HuH-7 (cell line): ENCODE results near the gene CMBL.
"Not testable (repeated sequence)": the region's sequence is repeated elsewhere in the genome, so short reads cannot be mapped to it uniquely, and the experiment has no call there.

Experiments used
- DNase-seq: peaks from one replicate; pipeline ENCODE4 v3.0.0; 2011; ENCODE audit warnings: low spot score

Gene CMBL

DNA sequence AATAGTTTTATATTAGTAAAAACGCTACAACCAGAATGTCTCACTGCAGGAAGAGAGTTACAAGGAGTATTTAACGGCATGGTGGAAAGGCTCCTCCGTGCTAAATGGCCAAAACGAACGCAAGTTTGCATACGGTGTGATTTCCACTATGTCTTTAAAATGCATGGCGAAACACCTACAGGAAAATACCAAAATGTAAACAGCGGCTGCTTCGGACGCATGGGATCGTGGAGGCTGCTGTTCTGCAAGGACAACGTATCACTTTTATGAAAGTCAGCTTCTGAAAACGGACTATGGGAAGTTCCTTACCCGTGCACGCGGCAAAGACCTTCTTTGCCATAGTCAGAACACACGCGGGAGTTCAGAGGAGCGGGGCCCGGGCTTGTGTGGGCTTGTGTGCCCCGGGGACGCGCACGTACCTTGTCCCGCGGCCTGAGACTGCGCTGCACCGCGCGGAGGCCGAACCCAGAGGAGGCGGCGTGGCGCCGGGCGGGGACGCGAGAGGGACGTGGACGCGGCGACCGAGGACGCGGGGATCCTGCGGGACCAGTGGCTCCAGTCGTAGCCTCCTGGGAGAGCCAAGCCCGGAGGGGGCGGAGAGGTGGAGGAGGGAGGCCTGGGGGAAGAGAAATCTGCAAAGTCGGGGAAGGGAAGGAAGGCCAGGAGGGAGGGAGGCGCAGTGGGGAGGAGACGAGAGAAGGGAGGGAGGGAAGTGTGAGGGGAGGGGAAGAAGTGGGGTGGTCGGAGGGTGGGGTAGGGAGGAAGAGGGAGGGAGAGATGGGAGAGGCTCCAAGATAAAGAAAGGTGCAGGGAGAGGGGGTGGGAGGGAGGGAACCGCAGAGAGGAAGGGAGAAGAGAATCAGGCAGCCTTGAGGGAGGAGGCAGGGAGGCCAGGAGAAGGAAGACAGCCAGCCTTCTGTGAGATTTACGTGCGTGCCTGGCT lies at the start of gene CMBL:
Gene CMBL (minus strand): TSS at position 697 of the 943 bp plus-strand sequence. CDS start 17,140 bp downstream, outside the sequence.
- peak; percentile 40 for DNase-seq

DNA sequence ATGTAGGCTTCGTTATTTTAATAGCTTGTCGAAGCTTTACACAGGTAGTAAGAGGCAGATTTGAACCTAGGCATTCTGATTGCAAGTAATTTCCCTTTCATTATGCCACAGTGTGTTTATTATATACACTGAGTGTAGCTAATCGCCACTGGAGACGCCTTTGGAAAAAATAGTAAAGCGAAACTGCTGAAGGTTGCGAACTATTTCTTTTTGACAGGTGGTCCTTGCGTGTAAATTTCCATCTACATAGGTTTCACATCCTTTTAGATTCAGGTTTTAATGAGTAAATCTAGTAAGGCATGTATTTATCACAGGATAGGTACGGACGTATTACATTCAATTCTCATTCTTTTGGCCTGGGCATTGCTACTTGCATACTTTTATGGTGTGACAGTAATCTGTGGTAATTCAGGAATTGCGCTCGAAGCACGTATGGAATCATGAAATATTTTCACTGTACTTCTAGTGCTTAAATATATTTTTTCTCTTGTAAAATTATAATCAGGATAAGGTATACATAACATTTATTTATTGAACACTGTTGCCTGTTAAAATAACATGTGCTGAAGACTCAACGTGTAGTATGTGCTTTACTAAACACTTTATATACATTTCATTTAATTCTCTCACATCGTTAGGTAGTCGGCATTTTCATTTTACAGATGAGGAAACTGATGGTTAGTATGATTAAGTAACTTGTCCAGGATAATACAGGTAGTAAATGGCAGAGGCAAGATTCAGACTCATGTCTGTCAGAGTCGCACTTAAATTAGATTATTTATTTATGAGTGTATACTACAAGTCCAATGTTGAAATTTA lies 47.6 kb upstream of the CMBL start:
- DNase-seq = no peak

DNA sequence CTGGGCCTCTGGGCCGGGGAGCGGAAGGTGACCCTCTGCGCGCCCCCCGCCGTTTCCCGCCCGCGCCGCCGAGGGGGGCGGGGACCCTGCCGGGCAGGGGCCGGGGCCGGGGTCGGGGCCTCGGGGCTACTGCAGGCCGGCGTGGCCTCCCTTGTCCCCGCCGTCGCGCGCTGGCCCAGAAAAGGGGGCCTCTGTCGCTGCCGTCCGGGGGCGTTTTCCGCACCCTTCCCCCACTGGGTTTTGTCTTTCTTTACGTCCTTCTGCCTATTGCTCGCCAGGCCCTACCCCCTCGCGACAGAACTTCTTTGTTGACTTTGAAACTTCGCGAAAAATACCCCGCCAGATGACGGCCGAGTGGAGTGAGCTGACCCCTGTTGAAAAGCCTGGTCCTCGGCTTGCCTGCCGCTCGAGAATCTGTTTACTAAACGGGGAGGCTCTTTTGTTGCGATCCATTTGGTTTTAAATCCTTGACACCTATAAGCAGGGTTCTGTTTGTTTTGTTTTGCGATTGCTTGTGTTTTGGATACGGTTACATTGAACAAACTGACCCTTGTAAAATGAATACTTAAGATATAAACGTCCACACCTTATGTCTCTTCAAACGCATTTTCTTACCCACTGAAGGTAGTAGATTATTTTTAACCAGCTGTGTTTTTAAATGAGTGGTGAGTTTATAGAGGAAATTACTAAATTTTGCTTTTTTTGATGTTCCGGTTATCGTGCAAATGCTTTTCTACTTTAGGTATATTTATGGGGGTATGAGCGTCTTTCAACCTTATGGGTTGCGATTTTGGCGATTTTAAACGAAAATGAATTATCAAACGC lies 46.6 kb upstream of the CMBL start:
- peak; percentile 29 for DNase-seq

DNA sequence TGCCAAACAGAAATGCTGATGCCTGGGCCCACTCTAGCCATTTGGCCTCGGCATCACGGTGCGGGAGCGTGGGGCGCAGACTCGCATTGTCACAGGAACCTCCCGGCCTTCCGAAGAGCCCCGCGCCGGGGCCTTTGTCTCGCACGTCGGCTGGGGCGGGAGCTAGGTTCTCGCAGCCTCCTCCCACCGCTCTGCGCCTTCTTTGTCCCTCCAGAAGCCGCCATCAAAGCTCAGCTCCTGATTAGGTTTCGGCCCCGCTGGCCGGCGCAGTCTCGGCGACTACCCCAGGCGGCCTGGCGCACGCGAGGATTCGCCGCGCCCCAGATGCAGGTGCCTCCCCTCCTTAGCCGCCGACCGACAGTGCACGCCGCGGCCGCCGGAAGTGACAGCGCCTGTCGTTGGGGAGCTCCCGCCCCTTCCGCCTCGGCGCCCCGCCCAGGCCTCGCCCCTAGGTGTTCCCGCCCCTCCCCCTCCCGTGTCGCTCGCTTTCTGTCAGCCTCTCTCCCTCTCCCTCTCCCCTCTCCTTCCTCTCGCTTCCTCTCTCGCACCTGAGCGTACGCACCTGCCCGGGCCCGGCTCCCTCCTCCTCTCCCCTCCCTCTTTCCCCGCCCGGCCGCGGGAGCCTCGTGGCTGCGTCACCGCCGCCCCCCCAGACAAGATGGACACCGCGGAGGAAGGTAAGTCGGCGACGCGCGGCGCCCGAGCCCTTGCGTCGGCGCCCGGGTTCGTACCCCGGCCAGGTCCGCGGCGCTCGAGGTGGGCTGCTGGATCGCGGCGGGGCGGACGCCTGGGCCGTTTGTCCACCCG lies 45.7 kb upstream of the CMBL start, which contains the start of gene MARCHF6:
Gene MARCHF6 (plus strand): TSS at position 455 of the 807 bp plus-strand sequence. CDS start 204 bp downstream, at position 659.
- DNase-seq = peak; percentile 58

DNA sequence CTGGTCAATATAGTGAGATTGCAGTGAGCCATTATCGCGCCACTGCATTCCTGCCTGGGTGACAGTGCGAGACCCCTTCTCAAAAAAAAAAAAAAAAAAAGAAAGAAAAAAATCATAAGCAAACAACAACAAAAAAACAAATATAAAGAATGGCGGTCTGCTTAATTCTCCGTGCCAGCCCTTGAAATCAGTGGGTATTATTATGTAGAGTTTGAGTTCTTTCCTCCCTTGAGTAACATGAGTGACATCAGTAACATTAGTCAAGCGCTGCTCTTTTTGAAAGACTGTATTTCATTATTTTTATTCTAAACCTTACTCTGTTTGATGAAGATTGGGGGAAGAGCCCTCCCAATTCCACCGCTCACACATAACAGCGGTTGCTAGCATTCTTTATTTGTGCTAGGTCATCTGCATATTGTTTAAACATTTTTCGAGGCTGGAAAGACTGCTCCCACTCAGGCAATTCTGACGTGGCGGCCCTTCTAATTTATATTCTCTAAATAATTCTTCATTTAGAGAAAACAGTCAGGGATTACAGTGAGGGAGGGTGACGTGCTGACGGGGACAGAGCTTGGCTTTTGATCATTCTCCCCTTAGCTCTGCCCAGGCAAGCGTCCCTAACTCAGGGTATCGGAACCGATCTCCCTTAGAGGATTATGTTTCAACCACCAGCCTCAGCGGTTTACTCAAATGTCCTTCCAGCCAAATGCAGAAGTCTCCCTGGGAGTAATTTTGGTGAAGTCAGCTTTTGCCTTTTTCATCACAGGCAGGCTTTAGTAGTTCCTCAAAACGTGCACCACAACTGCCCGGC lies 44.9 kb upstream of the CMBL start:
- no peak for DNase-seq

DNA sequence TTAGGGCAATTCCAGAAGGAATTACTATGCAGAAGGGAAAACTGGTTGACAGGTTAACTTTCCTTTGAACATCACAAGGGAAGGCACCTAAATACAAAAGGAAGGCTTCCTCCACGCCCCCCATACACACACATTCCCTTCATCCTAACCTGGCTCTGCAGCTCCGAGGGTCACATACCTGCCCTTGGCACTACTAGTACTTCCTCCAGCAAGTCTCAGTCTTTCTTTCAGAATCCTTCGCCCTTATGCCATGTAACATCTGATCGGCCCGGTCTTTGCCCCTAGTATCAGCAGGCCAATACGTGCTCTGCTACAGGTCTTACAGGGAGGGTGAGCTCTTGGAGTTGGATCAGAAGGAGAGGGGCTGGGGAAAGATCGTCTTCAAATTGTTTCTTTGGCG lies 44.2 kb upstream of the CMBL start:
- DNase-seq = no peak

DNA sequence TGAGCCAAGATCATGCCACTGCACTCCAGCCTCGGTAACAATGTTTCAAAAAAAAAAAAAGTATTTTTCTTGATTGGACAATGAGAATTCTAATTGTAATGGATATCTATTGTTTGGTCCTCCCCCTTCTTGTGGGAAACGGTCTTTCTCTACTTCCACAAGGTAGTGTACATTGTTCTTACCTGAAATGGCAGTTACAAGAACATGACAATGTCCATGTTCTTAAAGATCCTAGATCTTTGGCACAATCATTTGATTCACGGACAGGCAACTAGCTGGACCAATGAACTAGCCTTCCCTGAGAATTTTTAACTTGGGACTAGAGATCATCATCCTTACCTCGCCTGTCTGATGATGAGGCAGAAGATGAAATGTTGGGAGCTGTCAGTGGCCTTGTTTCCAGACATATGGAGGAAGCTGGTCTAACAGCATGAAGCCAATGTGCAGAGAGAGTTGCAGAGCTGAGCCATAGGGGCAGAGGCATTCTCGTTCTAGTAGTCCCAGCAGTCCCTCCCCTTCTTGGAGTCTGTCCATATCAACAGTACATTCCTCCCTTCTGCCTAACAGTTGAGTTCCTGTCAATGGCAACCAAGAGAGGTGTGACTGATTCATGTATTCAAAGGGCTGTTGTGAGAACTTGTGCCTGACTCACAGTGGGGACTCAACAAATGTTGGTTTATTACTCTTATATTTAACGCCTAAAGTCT lies 43.6 kb upstream of the CMBL start:
- DNase-seq = no peak

DNA sequence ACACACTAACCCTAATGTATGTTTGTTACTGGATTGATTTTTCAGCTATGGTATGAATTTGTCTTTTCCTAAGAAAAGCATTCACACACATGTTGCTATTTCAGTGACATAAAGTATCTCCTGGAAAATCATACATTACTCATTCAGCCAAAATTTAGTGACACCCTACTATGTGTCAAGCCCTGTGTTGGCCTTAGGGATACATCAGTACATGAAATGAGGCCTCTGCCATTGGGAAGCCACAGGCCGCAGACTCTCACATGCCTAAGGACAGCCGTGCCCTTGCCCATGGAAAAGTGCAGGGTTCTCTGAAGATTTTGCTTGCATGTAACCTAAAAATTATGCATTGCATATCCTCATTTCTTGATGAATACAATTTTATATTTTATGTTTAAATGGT lies 40.6 kb upstream of the CMBL start:
- DNase-seq = no peak

DNA sequence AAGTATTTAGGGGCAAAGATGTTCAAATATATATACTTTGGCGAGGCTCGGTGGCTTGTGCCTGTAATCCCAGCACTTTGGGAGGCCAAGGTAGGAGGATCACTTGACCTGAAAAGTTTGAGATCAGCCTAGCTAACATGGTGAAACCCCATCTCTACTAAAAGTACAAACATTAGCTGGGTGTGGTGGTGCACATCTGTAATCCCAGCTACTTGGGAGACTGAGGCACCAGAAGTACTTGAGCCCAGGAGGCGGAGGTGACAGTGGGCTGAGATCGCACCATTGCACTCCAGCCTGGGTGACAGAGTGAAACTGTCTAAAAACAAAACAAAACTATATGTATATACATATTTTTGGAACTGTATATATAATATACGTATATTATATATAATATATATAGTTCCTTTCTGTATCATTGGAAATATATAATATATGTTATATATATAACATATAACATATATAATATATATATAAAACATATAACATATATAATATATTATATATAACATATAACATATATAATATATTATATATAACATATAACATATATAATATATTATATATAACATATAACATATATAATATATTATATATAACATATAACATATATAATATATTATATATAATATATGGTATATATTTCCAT lies 36.9 kb upstream of the CMBL start:
- DNase-seq = not testable (repeated sequence)

DNA sequence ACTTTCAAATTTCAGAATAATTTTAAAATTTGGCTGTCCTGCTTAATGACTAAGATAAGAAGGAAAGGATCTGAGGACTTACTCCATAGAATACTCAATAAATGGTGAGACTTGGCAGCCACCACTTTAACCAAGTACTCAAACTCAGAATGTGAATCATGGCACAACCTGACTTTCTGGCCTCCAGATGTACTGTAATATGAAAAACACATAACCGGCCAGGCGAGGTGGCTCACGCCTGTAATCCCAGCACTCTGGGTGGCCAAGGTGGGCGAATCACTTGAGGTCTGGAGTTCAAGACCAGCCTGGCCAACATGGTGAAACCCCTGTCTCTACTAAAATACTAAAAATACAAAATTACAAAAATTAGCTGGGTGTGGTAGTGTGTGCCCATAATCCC lies 35.8 kb upstream of the CMBL start:
- DNase-seq = no peak

DNA sequence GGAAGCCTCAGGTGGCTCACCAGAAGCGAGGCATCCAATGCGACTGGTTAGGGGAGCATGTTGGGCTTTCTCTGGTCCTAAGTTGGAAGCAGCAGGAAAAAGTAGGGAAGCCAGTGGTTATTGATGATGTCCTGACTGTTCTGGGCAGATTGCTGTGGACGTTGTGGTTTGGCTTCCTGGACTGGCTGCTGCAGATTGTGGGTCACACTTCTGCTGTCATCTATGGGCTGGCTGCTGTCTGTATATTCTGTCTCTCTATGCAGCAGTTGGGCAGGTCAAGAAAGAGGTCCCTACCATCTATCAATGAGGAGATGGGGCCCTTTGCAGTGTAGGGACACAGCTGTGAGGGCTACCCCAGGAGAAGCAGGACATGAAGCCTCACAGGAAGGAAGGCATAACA lies 32.3 kb upstream of the CMBL start:
- DNase-seq = no peak

DNA sequence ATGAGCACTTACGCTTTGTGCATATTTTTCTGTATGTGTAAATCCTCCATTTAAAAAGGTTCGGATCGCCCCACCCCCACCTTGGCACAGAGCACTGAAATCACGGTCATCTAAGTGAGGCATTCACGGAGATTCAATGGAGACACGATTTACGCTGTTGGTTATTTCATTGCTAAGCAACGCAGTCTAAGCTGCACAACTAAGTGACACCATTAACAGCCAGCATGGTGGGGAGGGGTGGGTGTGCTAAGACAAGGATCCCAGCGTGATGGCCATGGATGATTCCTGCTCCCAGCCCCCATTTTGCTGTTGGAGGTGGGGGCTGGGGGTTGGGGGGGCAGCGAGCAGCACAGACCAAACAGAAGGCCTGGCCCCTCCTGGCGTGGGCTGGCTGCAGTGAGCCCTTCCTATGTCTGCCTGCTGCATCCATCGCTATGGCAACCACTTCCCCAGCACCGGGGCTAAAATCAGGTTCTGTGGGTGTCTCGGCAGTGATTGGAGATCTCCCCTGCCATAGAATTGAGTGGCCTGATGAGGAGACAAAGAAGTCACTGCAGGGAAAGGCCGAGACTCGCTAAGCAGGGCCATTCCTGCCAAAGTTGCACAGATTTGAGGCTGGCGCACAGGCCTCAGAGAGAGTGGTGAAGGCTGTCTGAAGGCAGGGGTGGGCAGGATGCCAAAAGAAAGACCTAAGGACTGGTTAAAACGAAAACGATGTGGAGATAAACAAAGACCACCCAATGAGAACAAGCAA lies 31.5 kb upstream of the CMBL start:
- no peak for DNase-seq

DNA sequence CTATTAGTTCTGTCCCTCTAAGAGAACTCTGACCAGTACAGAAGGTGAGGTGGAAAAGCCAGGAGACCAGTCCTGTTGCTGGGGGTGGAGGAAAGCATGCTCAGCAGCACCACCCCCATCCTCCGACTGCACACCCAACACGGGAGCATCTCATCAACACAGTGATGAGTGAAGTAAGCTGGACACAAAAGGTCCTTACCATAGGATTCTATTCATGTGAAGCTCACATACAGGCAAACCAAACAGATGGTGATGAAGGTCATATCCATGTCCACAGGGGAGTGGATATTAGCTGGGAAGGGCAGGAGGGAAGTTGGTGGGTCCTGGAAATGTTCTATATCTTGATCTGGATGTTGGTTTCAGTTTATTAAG lies 31.0 kb upstream of the CMBL start:
- no peak for DNase-seq

DNA sequence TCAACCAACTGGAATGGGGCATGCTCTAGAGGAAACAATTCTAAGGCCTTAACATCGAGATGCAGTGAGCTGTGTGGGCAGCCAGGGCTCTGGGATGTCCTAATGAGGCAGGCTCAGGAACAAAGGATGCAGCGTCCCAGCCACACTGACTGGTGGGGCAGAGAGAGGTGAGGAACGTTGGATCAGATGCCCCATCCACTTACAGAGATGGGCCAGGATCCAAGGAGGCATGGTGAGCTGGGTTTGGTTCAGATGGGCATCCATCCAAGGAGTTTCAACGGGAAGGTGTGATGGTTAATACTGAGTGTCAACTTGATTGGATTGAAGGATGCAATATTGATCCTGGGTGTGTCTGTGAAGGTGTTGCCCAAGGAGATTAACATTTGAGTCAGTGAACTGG lies 30.3 kb upstream of the CMBL start:
- DNase-seq = no peak

DNA sequence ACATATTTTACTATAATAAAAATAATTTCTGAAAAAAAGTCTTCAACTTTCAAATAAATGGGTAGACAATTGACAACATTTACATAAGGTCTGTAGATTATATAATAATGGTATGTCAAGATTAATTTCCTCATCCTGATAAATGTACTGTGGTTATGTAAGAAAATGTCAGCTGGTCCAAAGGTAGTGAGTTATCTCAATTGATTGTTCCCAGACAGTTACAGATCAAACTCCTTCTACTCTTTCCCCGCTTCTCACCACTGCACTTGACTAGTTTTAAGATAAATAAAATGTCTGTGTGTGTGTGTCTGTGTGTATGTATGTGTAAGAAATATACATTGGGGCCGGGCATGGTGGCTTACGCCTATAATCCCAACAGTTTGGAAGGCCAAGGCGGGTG lies 29.4 kb upstream of the CMBL start:
- no peak for DNase-seq

DNA sequence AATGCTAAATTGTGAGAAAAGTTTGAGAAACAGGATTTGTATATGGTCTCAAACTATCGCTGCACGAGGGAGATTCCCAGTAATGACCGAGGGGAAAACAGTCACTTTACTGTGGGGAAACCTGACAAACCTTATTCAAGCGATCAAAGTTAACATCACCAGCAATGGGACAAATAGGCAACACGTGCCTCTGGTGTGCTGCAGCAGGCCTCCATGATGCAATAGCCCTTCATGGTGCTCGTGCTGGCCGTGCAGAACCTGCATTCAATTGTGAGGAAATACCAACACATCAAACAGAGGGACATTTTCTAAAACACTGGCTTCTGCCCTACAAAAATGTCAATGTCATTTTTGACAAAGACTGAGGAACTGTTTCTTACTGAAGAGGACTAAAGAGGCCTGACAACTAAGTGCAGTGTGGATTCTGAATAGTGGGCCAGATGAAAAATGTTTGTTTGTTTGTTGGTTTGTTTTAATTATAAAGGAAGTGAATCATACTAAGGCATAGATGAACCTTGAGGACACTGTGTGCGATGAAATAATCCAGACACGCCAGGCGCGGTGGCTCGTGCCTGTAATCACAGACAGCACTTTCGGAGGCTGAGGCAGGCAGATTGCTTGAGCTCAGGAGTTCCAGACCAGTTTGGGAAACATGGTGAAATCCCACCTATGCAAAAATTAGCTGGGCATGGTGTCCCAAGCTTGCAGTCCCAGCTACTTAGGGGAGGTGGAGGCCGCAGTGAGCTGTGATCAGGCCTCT lies 28.2 kb upstream of the CMBL start:
- DNase-seq = no peak

DNA sequence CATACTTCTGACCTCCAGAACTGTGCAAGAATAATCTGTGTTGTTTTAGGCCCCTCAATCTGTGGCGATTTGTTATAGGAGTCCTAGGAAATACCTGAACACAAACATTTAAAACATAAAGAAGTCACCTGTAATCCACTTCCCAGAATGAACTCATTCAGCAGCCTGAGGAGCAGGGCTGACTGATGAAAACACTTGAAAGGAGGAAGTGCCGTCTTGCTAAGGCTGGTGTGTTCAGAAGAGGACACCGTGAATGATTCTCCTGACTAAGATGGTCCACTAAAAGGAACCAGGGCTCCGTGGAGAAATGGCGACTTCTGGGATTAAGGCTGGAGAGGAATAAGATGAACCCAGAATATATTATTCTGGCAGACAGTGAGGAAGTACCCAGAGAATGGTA lies 27.1 kb upstream of the CMBL start:
- DNase-seq = no peak
